Measurements from ENCODE around the gene COG2.
"Not testable (repeated sequence)": the region's sequence is repeated elsewhere in the genome, so short reads cannot be mapped to it uniquely, and the experiment has no call there.

- TF ChIP-seq POLR2AphosphoS5, POLR2A, TAF1, SPI1 (IDR thresholded peaks at IDR 0.05; ENCODE audit: low read depth, low read length): not testable (repeated sequence)
These were observed 14.4 kb downstream of the COG2 start for GRCh38 chr1:230656719-230657118.

All from GM12891 (cell line).